ACC112 (cell line): ENCODE data around the gene SLC38A10.

Experiments used
- H2AFZ ChIP-seq: fragments of 200-600 bp; sonication (generic); one replicate; pipeline ENCODE4 v1.6.0; 2017; ENCODE audit warnings: antibody characterized with exemption, low read length; ENCODE audit not compliant: unreplicated experiment
- H3K27ac ChIP-seq: fragments of 200-600 bp; sonication (generic); 2 replicates; pipeline ENCODE4 v1.5.1; 2014; ENCODE audit warnings: low read depth, mild to moderate bottlenecking, antibody characterized with exemption, low read length, moderate library complexity
- H3K27me3 ChIP-seq: fragments of 200-600 bp; sonication (generic); 2 replicates; pipeline ENCODE4 v1.6.1; 2014; ENCODE audit warnings: mild to moderate bottlenecking, antibody characterized with exemption, low read length, moderate library complexity, mixed read lengths; ENCODE audit not compliant: insufficient read depth
- H3K36me3 ChIP-seq: fragments of 200-600 bp; sonication (generic); 2 replicates; pipeline ENCODE4 v1.6.1; 2016; ENCODE audit warnings: mild to moderate bottlenecking, antibody characterized with exemption, low read length, moderate library complexity, mixed read lengths; ENCODE audit not compliant: insufficient read depth
- H3K4me1 ChIP-seq: fragments of 200-600 bp; sonication (generic); one replicate; pipeline ENCODE4 v1.6.1; 2016; ENCODE audit warnings: low read length, mixed read lengths; ENCODE audit not compliant: insufficient read depth, unreplicated experiment, control insufficient read depth
- H3K4me3 ChIP-seq: fragments of 200-600 bp; sonication (generic); 2 replicates; pipeline ENCODE4 v1.5.1; 2014; ENCODE audit warnings: mild to moderate bottlenecking, low read depth, low read length
- H3K79me2 ChIP-seq: fragments of 200-600 bp; sonication (generic); one replicate; pipeline ENCODE4 v1.6.0; 2016; ENCODE audit warnings: low read length; ENCODE audit not compliant: control insufficient read depth, unreplicated experiment, insufficient read depth

SLC38A10 gene

GRCh38 chr17:81197831-81198490, 97.1 kb downstream of the SLC38A10 start:
- no peaks in the 10 kb centered on the region for H3K36me3 ChIP-seq
- H3K4me3 ChIP-seq: no peak overlapping the region
- H3K79me2 ChIP-seq: no peaks in the 10 kb centered on the region
- H3K27me3 ChIP-seq: no peaks in the 10 kb centered on the region
- no peak overlapping the region for H2AFZ ChIP-seq
- no peaks in the 10 kb centered on the region for H3K4me1 ChIP-seq
- no peak overlapping the region for H3K27ac ChIP-seq

- Histone ChIP-seq H3K27ac (no peak overlapping the region), H3K27me3 (no peaks in the 10 kb centered on the region), H3K79me2 (no peaks in the 10 kb centered on the region), H3K4me1 (no peaks in the 10 kb centered on the region), H2AFZ (no peak overlapping the region), H3K36me3 (no peaks in the 10 kb centered on the region), H3K4me3 (no peak overlapping the region)
These were observed 97.7 kb downstream of the SLC38A10 start for GRCh38 chr17:81197409-81197795.

- no peak overlapping the region for H3K4me3 ChIP-seq
- no peaks in the 10 kb centered on the region for H3K79me2 ChIP-seq
- no peak overlapping the region for H2AFZ ChIP-seq
- no peaks in the 10 kb centered on the region for H3K4me1 ChIP-seq
- no peaks in the 10 kb centered on the region for H3K36me3 ChIP-seq
- H3K27ac ChIP-seq: no peak overlapping the region
- no peaks in the 10 kb centered on the region for H3K27me3 ChIP-seq
These were observed 98.3 kb downstream of the SLC38A10 start for GRCh38 chr17:81196505-81197408.

GRCh38 chr17:81195941-81196495, 99.1 kb downstream of the SLC38A10 start:
- no peak overlapping the region for H3K27ac ChIP-seq
- no peaks in the 10 kb centered on the region for H3K79me2 ChIP-seq
- H3K4me1 ChIP-seq: no peaks in the 10 kb centered on the region
- no peaks in the 10 kb centered on the region for H3K27me3 ChIP-seq
- no peak overlapping the region for H2AFZ ChIP-seq
- no peak overlapping the region for H3K4me3 ChIP-seq
- no peaks in the 10 kb centered on the region for H3K36me3 ChIP-seq
